Stimulated activated CD8-positive, alpha-beta memory T cell treated with anti-CD3 and anti-CD28 coated beads, Interleukin-15, amount 100 ng/mL, for 48 hours (primary cell): Measurements from ENCODE around the gene TRIM14.
"Not testable (repeated sequence)": the region's sequence is repeated elsewhere in the genome, so short reads cannot be mapped to it uniquely, and the experiment has no call there.

Experiments
- DNase-seq, 2 donors: peaks; one replicate each; pipeline ENCODE4 v3.0.0-alpha.2; 2020; ENCODE audit warnings: low read depth in 2 of 2

TRIM14 gene

DNA sequence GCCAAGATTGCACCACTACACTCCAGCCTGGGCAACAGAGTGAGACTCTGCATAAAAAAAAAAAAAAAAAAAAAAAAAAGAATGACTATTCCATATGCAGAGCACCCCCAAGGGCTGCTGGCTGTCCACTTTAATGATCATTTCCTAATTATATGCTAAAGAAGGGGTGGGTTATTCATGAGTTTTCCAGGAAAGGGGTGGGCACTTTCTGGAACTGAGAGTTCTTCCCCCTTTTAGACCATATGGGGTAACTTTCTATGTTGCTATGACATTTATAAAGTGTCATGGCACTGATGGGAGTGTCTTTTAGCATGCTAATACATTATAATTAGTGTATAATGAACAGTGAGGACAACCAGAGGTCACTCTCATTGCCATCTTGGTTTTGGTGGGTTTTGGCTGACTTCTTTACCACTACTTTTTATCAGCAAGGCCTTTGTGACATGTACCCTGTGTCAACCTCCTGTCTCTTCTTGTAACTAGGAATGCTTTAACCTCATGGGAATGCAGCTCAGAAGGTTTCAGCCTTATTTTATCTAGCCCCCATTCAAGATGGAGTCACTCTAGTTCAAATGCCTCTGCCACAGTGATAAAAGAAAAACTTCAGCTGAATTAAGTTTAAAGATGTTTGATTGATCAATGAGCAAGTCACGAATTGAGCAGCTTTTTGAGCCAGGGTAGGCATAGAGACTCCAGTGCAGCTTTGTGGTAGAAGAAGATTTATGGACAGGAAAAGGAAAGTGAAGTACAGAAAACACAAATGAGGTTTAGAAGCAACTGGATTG, 69.5 kb downstream of the TRIM14 start:
- no peak for DNase-seq

GRCh38 chr9:98047002-98047401, 72.0 kb downstream of the TRIM14 start:
- DNase-seq, result no peak

DNA sequence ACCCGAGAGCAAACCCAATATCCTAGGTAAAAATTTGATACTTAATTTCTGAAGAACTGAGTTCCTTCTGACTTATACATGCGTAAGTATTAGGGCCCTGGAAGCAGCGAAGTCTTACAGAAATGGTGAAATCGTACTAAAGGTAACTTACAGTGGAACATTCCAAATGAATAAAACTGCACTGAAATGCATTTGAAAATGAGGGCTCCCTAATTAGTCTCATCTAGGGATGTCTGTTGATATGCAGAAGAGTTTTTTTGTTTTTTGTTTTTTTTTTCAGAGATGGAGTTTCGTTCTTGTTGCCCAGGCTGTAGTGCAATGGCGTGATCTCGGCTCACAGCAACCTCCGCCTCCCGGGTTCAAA, 72.9 kb downstream of the TRIM14 start:
- DNase-seq, result no peak

- DNase-seq, result peak in 1 of 2 donors; percentile 11
These were observed 73.5 kb downstream of the TRIM14 start for GRCh38 chr9:98045234-98046179.

GRCh38 chr9:98043915-98044314, 75.1 kb downstream of the TRIM14 start:
- DNase-seq, result no peak

GRCh38 chr9:98040212-98040611, 78.8 kb downstream of the TRIM14 start:
- DNase-seq, result no peak

- no peak for DNase-seq
These were observed 79.4 kb downstream of the TRIM14 start for GRCh38 chr9:98039607-98040017.

DNA sequence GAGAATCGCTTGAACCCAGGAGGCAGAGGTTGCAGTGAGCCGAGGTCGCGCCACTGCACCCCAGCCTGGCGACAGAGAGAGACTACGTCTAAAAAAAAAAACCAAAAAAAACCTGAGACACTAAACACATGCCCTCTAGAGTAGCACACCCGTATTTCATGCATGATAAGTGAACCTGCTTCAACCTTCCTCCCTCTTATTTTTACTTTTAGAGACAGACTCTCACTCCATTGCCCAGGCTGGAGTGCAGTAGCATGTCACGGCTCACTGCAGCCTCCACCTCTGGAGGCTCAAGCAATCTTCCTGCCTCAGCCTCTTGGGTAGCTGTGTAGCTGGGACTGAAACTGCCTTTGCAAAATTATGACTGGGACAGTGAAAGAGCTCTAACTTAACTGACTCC, 80.1 kb downstream of the TRIM14 start:
- no peak for DNase-seq

DNA sequence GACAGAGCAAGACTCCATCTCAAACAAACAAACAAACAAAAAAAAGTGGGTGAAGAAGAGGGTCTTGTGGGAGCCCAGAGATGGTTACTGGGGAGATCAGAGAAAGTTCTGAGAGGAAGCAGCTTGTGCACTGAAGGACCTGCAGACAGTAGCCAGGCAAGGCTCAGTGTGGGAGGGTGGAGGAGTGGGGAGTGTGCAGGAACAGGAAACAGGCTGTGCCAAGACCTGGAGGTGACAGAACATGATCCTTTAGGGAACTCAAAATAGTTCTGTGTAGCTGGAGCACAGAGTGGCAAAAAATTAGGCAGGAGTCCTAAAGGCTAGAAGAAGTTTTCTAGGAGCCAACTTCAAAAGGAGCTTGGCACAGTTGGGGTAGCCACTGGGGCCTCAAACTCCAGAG, 81.7 kb downstream of the TRIM14 start:
- no peak for DNase-seq

GRCh38 chr9:98034593-98035546, 84.2 kb downstream of the TRIM14 start:
- peak; percentile 69 to 72 for DNase-seq

- no peak for DNase-seq
These were observed 87.1 kb downstream of the TRIM14 start for GRCh38 chr9:98031935-98032334.

- no peak for DNase-seq
These were observed 87.9 kb downstream of the TRIM14 start for GRCh38 chr9:98031169-98031568.

DNA sequence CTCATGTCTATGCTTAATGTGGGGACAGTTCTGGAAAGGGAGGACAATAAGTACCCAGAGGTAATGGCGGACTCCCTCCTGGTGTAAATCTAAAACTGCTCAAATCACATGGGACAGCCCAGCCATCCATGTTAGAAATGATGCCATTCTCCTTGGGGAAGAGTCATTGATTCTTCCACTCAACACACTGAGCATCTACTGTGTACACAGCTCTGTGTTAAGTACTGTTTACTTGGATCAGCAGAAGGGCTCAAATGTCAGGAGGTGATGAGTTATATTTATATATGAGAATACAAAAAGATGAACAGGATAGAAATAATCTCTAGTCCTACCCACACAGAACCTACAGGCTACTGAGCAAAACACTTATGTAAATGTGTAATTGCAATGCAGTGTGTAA, 94.3 kb downstream of the TRIM14 start:
- no peak for DNase-seq

DNA sequence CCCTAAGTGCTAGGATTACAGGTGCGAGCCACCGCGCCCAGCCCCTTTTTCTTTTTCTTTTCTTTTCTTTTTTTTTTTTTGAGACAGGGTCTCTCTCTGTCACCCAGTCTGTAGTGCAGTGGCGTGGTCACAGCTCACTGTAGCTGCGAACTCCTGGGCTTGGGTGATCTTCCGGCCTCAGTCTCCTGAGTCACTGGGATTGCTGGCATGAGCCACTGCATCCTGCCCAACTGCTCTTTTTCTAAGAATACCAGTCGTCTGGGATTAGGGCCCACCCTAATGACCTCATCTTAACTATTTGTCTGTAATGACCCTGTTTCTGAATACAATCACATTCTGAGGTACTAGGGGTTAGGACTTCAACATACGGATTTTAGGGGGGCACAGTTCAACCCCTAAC, 96.6 kb downstream of the TRIM14 start:
- DNase-seq, result no peak

- DNase-seq, result no peak
These were observed 97.5 kb downstream of the TRIM14 start for GRCh38 chr9:98021306-98022040.

DNA sequence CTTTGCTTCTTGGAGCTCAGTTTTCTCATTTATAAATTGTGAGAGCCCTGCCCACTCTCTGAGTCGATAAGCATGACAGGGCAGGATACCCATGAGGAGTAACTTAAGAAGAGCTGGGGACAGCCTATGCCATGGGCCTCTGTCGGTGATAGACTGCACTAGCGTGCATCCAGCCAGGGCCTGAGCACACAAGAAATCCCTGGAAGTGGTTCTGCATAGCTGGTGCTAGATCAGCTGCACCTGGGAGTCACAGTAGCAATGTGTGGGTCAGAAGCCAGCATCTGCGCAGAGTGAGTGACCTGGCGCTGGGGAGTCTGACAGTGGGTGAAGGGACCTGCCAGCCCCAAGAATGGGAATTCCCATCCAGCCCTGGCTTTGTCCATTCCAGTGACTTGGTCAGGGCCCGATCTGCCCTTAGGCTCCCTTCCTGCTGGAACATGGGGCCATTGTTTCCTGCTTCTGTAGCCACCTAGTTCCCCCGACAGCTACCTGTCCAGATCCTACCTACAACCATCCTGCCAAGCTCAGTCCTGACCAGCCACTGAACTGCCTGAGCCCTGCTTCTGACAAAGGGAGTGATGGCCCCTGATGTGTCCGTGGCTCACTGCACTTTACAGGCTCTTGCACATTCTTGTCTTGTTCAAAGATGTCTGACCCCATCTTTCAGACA, 98.4 kb downstream of the TRIM14 start:
- DNase-seq, result no peak

- DNase-seq, result not testable (repeated sequence)
These were observed 99.2 kb downstream of the TRIM14 start for GRCh38 chr9:98019869-98020268.
